ENCODE measurements around the gene GBGT1. TPM values are rescaled to one million over a fixed set of nuclear protein-coding genes. Genes with fewer than 3 reads are reported as not detected.
A peak's percentile ranks its signal among the peaks of the same experiment; 100 is the strongest.

The GBGT1 gene
- polyA plus RNA-seq, 3 donors from 2014 or later: not detected

DNA sequence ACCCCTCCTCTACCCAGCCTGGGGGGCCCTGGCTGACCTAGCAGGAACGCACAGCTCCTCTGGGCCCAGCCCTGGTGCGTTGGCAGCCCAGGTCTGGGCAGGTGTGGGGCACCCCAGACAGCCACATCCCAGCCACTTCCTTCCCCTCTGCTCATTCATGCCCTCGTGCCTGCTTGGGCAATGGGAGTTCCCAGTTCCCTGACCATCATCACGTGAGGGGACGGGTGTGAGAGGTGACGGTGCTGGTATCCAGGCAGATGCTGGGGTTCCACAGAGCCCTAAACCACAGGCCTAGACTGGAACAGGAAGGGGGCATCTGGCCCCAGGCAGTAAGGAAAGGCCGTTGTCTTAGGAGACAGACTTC is 51.1 kb downstream of the GBGT1 start:
- DNase-seq: peak; percentile 75 to 87 (median 84)
- Mint-ChIP-seq H3K9me3 (no peaks in the 10 kb centered on the region), H3K4me3 (peak overlapping the region; percentile 66 to 78 (median 78)), H3K27ac (peak overlapping the region; percentile 88 to 96 (median 95)), H3K4me1 (peaks cover 43 to 56% of the 10 kb centered on the region in 2 donors), H3K27me3 (ENCODE audit: low read depth in 3 of 3) (peaks cover 0 to 12% (median 6%) of the 10 kb centered on the region in 3 donors), H3K36me3 (peaks cover 4 to 11% (median 5%) of the 10 kb centered on the region in 3 donors)

DNA sequence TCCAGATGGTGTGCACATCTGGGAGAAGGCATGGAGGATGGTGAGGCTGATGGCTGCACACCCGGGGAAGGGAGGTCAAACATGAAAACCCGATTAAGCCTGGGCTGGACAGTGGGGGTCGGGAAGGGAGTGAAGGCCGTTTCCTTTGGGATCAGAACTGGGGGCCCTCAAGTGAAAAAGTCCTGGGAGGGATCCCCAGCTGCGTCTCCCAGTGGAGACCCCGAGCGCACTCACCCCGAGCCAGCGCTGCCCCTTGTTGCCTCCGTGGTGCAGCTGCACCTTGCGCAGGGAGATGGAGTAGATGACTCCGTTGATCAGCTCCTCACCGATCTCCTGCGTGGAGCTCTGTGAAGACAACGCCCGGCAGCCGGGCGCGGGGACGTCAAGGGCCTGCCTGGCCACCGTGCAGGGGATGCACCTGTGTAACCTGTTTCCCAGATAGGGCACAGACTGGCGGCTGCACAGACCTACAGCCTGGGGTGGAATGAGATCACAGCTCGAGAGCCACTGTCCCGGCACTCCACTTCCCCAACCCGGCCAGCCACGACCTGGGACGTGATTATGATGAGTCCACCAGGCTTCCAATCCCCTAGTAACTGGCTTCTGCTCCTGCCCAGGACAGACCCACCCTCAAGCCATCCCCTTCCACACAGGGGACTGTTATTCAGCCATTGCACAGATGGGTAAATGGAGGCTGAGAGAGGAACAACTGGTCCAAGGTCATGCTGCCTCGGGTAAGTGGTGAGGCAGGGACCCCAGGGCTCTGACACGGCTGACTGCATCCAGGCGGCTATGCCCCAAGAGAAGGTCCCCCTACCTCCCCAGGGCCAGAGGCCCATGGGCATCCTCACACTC is 51.7 kb downstream of the GBGT1 start:
- Mint-ChIP-seq H3K9me3 (no peaks in the 10 kb centered on the region), H3K4me1 (peaks cover 38 to 50% of the 10 kb centered on the region in 2 donors), H3K27ac (peak overlapping the region; percentile 88 to 96 (median 95)), H3K4me3 (peak overlapping the region in 4 of 5 donors; percentile 2 to 78 (median 38)), H3K27me3 (ENCODE audit: low read depth in 3 of 3) (peaks cover 0 to 12% (median 6%) of the 10 kb centered on the region in 3 donors), H3K36me3 (peaks cover 4 to 13% (median 5%) of the 10 kb centered on the region in 3 donors)
- no peak for DNase-seq

DNA sequence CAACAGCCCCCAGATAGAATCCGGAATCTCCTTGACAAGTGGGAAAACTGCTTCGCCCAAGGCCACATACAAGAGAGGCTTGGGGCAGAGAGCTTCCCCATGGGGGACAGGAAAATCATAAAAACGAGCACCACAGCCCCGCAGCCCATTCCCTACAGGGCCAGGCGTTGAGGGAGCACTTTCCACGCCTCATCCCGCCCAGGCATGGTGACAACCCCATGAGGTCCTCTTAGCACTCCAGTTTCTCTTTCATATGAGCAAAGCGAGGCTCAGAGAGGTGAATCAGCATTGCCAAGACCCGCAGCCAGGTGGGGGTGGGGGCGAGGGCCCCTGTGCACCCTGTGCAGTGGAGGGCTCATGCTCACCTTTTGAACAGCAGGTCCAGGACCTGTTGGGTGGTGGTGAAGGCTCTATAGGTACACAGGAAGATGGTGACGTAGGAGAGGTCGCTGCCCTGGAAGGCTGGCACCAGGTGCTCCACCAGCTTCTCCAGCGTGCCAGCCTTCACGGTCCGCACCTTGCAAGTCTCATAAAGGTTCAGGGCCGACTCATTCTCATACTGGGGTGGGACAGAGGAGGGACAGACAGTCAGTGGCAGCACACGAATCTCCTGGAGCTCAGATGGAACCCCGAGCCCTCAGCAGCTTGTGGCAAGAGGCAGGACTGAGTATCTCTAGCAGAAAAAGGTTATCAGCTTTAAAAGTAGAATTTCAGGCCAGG is 53.6 kb downstream of the GBGT1 start:
- DNase-seq: no peak
- Mint-ChIP-seq H3K36me3 (peaks cover 9 to 17% (median 9%) of the 10 kb centered on the region in 3 donors), H3K27ac (peak overlapping the region in 5 of 6 donors; percentile 48 to 96 (median 83)), H3K27me3 (ENCODE audit: low read depth in 3 of 3) (peaks cover 0 to 12% (median 6%) of the 10 kb centered on the region in 3 donors), H3K9me3 (no peaks in the 10 kb centered on the region), H3K4me3 (no peak overlapping the region), H3K4me1 (peaks cover 31 to 42% of the 10 kb centered on the region in 2 donors)

DNA sequence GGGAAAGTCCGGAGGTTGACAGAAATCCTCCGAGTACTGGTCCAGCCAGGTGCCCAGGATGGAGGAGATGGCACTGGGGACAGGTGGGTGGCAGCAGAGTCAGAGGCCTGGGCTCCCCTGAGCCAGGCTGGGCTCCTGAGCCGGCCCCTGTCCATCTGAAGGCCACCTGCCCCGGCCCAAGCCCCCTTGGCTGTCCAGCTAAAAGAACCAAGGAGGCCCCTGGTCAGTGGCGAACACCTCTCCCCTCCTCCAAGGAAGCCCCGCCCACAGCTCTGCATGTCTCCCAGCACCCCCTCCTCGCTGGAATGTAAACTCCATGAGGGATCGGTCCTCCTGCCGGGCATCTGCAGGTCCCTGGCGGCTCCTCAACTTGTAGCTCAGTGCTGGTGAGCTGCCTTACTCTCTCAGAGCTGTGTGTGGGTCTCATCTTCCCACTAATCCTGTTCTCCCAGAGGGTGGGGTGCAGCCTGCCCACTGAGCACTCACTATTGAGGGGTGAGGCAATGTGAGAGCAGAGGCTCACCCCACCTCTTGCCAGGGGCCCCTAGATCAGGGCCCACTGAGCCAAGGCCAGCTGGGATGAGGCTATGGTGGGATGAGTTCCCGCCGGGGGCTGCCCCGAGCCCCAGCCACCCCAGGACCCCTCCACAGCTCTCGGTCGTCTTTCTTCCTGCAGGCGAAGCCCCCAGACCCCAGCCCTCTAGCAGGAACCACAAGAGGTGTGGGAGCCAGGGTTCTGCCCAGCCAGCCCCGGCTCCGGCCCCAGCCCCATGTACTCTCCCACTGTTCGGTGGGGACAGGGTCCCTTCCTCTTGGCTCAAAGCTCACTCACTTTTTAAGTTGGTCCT is 54.7 kb downstream of the GBGT1 start:
- H3K4me1 Mint-ChIP-seq: peaks cover 23 to 31% of the 10 kb centered on the region in 2 donors
- no peaks in the 10 kb centered on the region for H3K9me3 Mint-ChIP-seq
- H3K27me3 Mint-ChIP-seq (ENCODE audit: low read depth in 3 of 3): peaks cover 0 to 12% (median 6%) of the 10 kb centered on the region in 3 donors
- H3K27ac Mint-ChIP-seq: peak overlapping the region in 5 of 6 donors; percentile 40 to 96 (median 49)
- no peak for DNase-seq
- no peak overlapping the region for H3K4me3 Mint-ChIP-seq
- peaks cover 9 to 17% (median 9%) of the 10 kb centered on the region in 3 donors for H3K36me3 Mint-ChIP-seq

- no peaks in the 10 kb centered on the region for H3K9me3 Mint-ChIP-seq
- H3K27ac Mint-ChIP-seq: peak overlapping the region in 2 of 6 donors; percentile 40 to 57
- peaks cover 0 to 8% (median 6%) of the 10 kb centered on the region in 3 donors for H3K27me3 Mint-ChIP-seq (ENCODE audit: low read depth in 3 of 3)
- H3K36me3 Mint-ChIP-seq: peaks cover 9 to 18% (median 10%) of the 10 kb centered on the region in 3 donors
- no peak for DNase-seq
- H3K4me1 Mint-ChIP-seq: peaks cover 14 to 23% of the 10 kb centered on the region in 2 donors
- no peak overlapping the region for H3K4me3 Mint-ChIP-seq
These were observed 55.5 kb downstream of the GBGT1 start for GRCh38 chr9:133107961-133108793.

DNA sequence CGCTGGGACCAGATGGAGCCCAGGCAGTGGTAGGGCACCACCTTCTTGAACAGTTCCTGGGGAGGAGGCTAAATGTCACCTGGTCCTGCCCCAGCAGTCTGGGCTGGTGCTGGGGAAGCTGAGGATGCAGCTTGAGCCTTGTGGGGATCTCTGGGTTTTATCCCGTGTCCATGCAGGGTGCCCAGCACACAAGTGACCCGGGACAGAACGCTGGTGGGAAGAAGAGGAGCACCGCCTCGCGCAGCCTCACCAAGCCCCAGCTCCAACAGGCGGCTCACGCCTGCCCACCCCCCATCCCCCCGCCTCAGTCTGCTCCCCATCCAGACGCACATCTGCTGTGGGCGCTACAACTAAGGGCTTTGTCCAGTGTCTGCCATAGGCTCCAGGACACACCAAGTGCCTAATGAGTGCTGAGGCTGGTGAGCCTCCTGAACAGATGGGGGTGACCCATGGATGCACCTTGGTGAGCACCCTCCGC is 56.4 kb downstream of the GBGT1 start:
- peaks cover 9 to 21% (median 13%) of the 10 kb centered on the region in 3 donors for H3K36me3 Mint-ChIP-seq
- H3K4me1 Mint-ChIP-seq: peaks cover 5 to 14% of the 10 kb centered on the region in 2 donors
- peaks cover 0 to 5% (median 0%) of the 10 kb centered on the region in 3 donors for H3K27me3 Mint-ChIP-seq (ENCODE audit: low read depth in 3 of 3)
- DNase-seq: no peak
- H3K27ac Mint-ChIP-seq: no peak overlapping the region
- peaks cover 0 to 2% (median 0%) of the 10 kb centered on the region in 6 donors for H3K9me3 Mint-ChIP-seq
- no peak overlapping the region for H3K4me3 Mint-ChIP-seq

DNA sequence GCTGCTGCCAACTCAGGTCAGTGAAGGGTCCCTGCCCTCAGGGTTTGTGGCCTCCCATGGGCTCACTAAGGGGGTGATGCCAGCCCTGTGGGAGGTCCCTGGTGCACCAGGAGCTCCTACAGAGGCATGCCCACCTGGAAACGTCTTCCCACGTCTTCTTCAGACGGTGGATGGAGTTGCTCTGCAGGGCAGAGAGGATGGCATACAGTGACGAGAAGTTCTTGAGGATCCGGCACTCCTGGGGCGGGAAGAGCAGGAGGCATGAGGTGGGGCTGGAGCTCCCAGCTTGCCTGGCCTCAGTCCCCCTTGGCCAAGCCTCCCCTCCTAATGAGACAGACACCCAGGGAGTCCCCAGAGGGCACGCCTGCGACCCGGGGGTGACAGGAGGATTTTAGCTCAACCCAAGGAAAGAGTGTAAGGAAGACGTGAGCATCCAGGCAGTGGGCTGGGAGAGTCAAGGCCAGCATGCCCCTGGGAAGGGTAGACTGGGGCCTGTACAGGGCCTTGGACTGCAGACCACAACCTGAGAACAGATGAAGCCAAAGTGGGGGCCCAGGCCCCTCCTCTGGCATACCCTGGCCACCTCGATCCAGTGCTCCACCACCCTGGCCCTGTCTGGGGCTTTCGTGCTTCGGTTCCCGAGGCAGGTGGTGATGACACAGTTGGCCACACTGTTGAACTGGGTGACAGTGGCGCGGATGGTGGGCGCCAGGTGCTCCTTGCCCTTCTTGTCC is 57.0 kb downstream of the GBGT1 start:
- H3K27me3 Mint-ChIP-seq (ENCODE audit: low read depth in 3 of 3): peaks cover 0 to 5% (median 2%) of the 10 kb centered on the region in 3 donors
- peaks cover 0 to 9% of the 10 kb centered on the region in 2 donors for H3K4me1 Mint-ChIP-seq
- H3K27ac Mint-ChIP-seq: peak overlapping the region in 3 of 6 donors; percentile 45 to 67 (median 62)
- no peak for DNase-seq
- no peak overlapping the region for H3K4me3 Mint-ChIP-seq
- H3K36me3 Mint-ChIP-seq: peaks cover 9 to 21% (median 13%) of the 10 kb centered on the region in 3 donors
- peaks cover 0 to 2% (median 0%) of the 10 kb centered on the region in 6 donors for H3K9me3 Mint-ChIP-seq

DNA sequence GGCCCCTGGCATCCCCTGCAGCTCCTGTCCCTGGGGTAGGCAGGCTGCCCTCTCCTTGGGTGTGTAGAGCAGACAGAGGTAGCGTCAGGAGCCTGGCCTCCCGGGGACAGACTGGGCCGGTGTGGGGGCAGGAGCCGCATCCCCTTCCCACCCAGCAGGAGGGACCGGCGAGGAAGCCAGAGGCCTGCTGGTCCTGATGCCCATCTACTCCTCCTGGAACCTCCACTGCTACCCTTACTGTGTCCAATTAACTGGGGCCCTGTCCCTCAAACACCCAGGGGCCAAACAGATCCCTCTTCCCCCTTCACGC is 58.3 kb downstream of the GBGT1 start:
- Mint-ChIP-seq H3K27ac (peak overlapping the region in 2 of 6 donors; percentile 70 to 78), H3K9me3 (peaks cover 0 to 2% (median 0%) of the 10 kb centered on the region in 6 donors), H3K4me1 (peaks cover 0 to 5% of the 10 kb centered on the region in 2 donors), H3K27me3 (ENCODE audit: low read depth in 3 of 3) (peaks cover 2 to 5% (median 2%) of the 10 kb centered on the region in 3 donors), H3K4me3 (no peak overlapping the region), H3K36me3 (peaks cover 9 to 25% (median 13%) of the 10 kb centered on the region in 3 donors)
- DNase-seq: no peak

GRCh38 chr9:133104718-133105460 is 58.8 kb downstream of the GBGT1 start:
- peaks cover 0 to 2% (median 0%) of the 10 kb centered on the region in 6 donors for H3K9me3 Mint-ChIP-seq
- H3K4me1 Mint-ChIP-seq: peaks cover 0 to 2% of the 10 kb centered on the region in 2 donors
- peaks cover 5 to 20% (median 8%) of the 10 kb centered on the region in 3 donors for H3K36me3 Mint-ChIP-seq
- no peak for DNase-seq
- no peak overlapping the region for H3K4me3 Mint-ChIP-seq
- H3K27ac Mint-ChIP-seq: peak overlapping the region in 4 of 6 donors; percentile 23 to 78 (median 64)
- H3K27me3 Mint-ChIP-seq (ENCODE audit: low read depth in 3 of 3): peaks cover 2 to 5% (median 2%) of the 10 kb centered on the region in 3 donors

DNA sequence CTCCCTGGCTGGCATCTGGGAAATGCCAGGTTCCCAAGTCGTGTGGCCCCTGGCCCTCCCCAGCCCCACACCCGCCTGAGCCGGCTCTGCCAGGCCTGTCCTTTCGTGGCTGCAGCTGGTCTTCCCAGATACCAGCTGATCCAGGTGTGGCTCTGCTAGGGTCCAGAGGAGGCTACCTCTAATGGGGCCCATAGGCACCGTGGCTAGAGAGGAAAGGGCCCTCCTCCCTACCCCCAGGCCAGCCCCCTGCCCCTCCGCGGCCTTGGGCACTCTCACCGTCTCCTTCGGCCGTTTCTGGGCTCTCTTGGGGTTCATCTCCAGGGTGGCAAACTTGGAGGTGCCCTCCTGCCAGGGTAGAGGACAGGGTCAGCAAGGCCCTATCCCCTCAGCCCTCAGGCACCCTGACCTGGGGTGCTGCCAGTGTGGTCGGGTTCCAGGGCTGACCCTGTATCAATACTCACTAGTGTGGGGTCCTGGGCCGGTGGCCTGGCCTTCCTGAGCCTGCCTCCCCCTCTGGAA is 59.7 kb downstream of the GBGT1 start:
- H3K36me3 Mint-ChIP-seq: peaks cover 8 to 21% (median 12%) of the 10 kb centered on the region in 3 donors
- no peak for DNase-seq
- peak overlapping the region in 3 of 6 donors; percentile 39 to 78 (median 59) for H3K27ac Mint-ChIP-seq
- H3K9me3 Mint-ChIP-seq: peaks cover 0 to 2% (median 0%) of the 10 kb centered on the region in 6 donors
- no peak overlapping the region for H3K4me3 Mint-ChIP-seq
- peaks cover 2 to 4% (median 2%) of the 10 kb centered on the region in 3 donors for H3K27me3 Mint-ChIP-seq (ENCODE audit: low read depth in 3 of 3)
- peaks cover 0 to 2% of the 10 kb centered on the region in 2 donors for H3K4me1 Mint-ChIP-seq
